IMR-90 (cell line): ENCODE data around the gene BGLAP. TPM values are rescaled to one million over a fixed set of nuclear protein-coding genes. Genes with fewer than 3 reads are reported as not detected.

Experiments used
- ATAC-seq: fragments of 200-7000 bp; cut with Tn5 transposase; 2 replicates; pipeline ENCODE4 v1.9.1; 2020; ENCODE audit warnings: low read depth, mild to moderate bottlenecking, moderate library complexity
- BruUV-seq: library from RNA; stranded (reverse); fragments of 400-500 nt; replicated peaks from 2 replicates; lab custom pipeline; 2021; lab: Mats Ljungman, UMichigan
- CTCF ChIA-PET: fragments of 300-600 bp; formaldehyde crosslinking; extraction: SDS; loops from one replicate; lab custom pipeline; 2021; ENCODE audit warnings: antibody characterized with exemption; lab: Yijun Ruan, JAX
- POLR2A ChIA-PET: fragments of 300-600 bp; sonication (Branson Sonifier 250); formaldehyde crosslinking; loops from one replicate; lab custom pipeline; 2022; ENCODE audit warnings: antibody characterized with exemption; ENCODE audit not compliant: unreplicated experiment; lab: Charles Lee
- DNase-seq: peaks from one replicate; pipeline ENCODE4 v3.0.0; 2013
- H2AFZ ChIP-seq: replicated peaks from 2 replicates; pipeline ENCODE3; 2013; ENCODE audit warnings: low read length, mild to moderate bottlenecking; ENCODE audit not compliant: poor library complexity
- H2AK5ac ChIP-seq: 2 replicates; pipeline ENCODE4 v1.6.1; 2013; ENCODE audit warnings: low read depth, low read length, inconsistent platforms
- H2AK9ac ChIP-seq: replicated peaks from 2 replicates; pipeline ENCODE3; 2013; ENCODE audit warnings: mild to moderate bottlenecking, low read depth, low read length, moderate library complexity; ENCODE audit not compliant: poor library complexity
- H2BK120ac ChIP-seq: 2 replicates; pipeline ENCODE4 v1.6.1; 2013; ENCODE audit warnings: low read depth, low read length, inconsistent platforms
- H2BK15ac ChIP-seq: 3 replicates; pipeline ENCODE4 v1.6.1; 2013; ENCODE audit warnings: low read depth, low read length, inconsistent platforms
- H2BK20ac ChIP-seq: 2 replicates; pipeline ENCODE4 v1.6.1; 2013; ENCODE audit warnings: low read depth, mild to moderate bottlenecking, inconsistent platforms, low read length, moderate library complexity
- H2BK5ac ChIP-seq: 2 replicates; pipeline ENCODE4 v1.6.1; 2013; ENCODE audit warnings: mild to moderate bottlenecking, low read depth, low read length, inconsistent platforms; ENCODE audit not compliant: poor library complexity, severe bottlenecking
- H3K14ac ChIP-seq: replicated peaks from 2 replicates; pipeline ENCODE4 v1.6.1; 2013; ENCODE audit warnings: low read depth, low read length, inconsistent platforms
- H3K18ac ChIP-seq: 2 replicates; pipeline ENCODE4 v1.6.1; 2013; ENCODE audit warnings: low read depth, low read length, control low read depth
- H3K23ac ChIP-seq: 2 replicates; pipeline ENCODE4 v1.6.1; 2013; ENCODE audit warnings: low read depth, low read length, inconsistent platforms
- H3K27ac ChIP-seq: 2 replicates; pipeline ENCODE4 v1.5.1; 2013; ENCODE audit warnings: mild to moderate bottlenecking, control low read depth, low read length; ENCODE audit not compliant: insufficient read depth
- H3K27me3 ChIP-seq: 2 replicates; pipeline ENCODE4 v1.6.1; 2013; ENCODE audit warnings: low read length; ENCODE audit not compliant: control insufficient read depth, insufficient read depth
- H3K36me3 ChIP-seq: 2 replicates; pipeline ENCODE4 v1.6.1; 2013; ENCODE audit warnings: low read length, mixed read lengths; ENCODE audit not compliant: control insufficient read depth, insufficient read depth
- H3K4ac ChIP-seq: 2 replicates; pipeline ENCODE4 v1.6.1; 2013; ENCODE audit warnings: low read depth, low read length, inconsistent platforms
- H3K4me1 ChIP-seq: 2 replicates; pipeline ENCODE4 v1.6.1; 2013; ENCODE audit warnings: low read length, mixed read lengths; ENCODE audit not compliant: control insufficient read depth, insufficient read depth
- H3K4me2 ChIP-seq: 2 replicates; pipeline ENCODE4 v1.6.1; 2013; ENCODE audit warnings: low read depth, mild to moderate bottlenecking, control low read depth, low read length, moderate library complexity
- H3K4me3 ChIP-seq: 2 replicates; pipeline ENCODE4 v1.5.1; 2013; ENCODE audit warnings: low read depth, mild to moderate bottlenecking, control low read depth, low read length, moderate library complexity; ENCODE audit not compliant: insufficient read depth
- H3K56ac ChIP-seq: 2 replicates; pipeline ENCODE4 v1.6.1; 2013; ENCODE audit warnings: low read length, inconsistent platforms; ENCODE audit not compliant: insufficient read depth; ENCODE audit errors: extremely low read depth
- H3K79me1 ChIP-seq, 2 experiments: 2 replicates each; pipeline ENCODE4 v1.6.1; 2013; ENCODE audit warnings: low read length in 2 of 2, inconsistent platforms in 1 of 2, low read depth in 1 of 2
- H3K9ac ChIP-seq: 2 replicates; pipeline ENCODE4 v1.6.1; 2013; ENCODE audit warnings: low read depth, low read length, control low read depth
- H3K9me1 ChIP-seq: 2 replicates; pipeline ENCODE4 v1.6.1; 2013; ENCODE audit warnings: low read length, inconsistent platforms; ENCODE audit not compliant: insufficient read depth
- H3K9me3 ChIP-seq: 2 replicates; pipeline ENCODE4 v1.6.1; 2013; ENCODE audit warnings: low read length; ENCODE audit not compliant: control insufficient read depth, insufficient read depth
- H4K20me1 ChIP-seq: 2 replicates; pipeline ENCODE4 v1.6.1; 2013; ENCODE audit warnings: low read length, inconsistent platforms; ENCODE audit not compliant: insufficient read depth
- H4K5ac ChIP-seq: 2 replicates; pipeline ENCODE4 v1.6.1; 2013; ENCODE audit warnings: mild to moderate bottlenecking, low read depth, low read length, control low read depth
- H4K8ac ChIP-seq, 2 experiments: 2 replicates each; pipeline ENCODE4 v1.6.1; 2013; ENCODE audit warnings: low read depth in 2 of 2, low read length in 2 of 2, control low read depth in 1 of 2, inconsistent platforms in 1 of 2
- H4K91ac ChIP-seq: 2 replicates; pipeline ENCODE4 v1.6.1; 2013; ENCODE audit warnings: low read depth, low read length, inconsistent platforms; ENCODE audit not compliant: insufficient read depth
- MAFK ChIP-seq: IDR thresholded peaks from 2 replicates; pipeline ENCODE4 v1.6.1; 2012; ENCODE audit warnings: low read depth, low read length, improper control_type of control experiment
- WGBS, 2 experiments: methylation state at CpG; one replicate each; pipeline versions ENCODE4 v1.1.5 to v1.1.7; 2013; ENCODE audit warnings: missing lambda C conversion rate in 2 of 2; ENCODE audit not compliant: insufficient read length in 1 of 2; ENCODE audit errors: extremely low coverage in 2 of 2; 5-methylcytosine and 5-hydroxymethylcytosine counted together
- dilution Hi-C: fragments of 300-500 bp; cut with HindIII; formaldehyde crosslinking; loops from one replicate; pipeline ENCODE4 v1.14.3; 2018; ENCODE audit warnings: low sequenced_read_pairs; ENCODE audit not compliant: unreplicated experiment
- in situ Hi-C: fragments of 300-500 bp; cut with MboI; formaldehyde crosslinking; loops from 3 replicates; pipeline ENCODE4 v1.14.3; 2019; ENCODE audit warnings: low sequenced_read_pairs, inconsistent platforms, mixed read lengths
- intact Hi-C: fragments of 100-400 bp; cut with micrococcal nuclease; formaldehyde crosslinking; loops from 2 replicates; pipeline ENCODE4 v1.10.0; 2022
- polyA plus RNA-seq, 3 experiments: library from polyadenylated mRNA; depleted of rRNA; stranded (reverse); fragments of >200 nt; gene quantifications; 2 replicates each; pipeline ENCODE4 v1.2.3, GENCODE V29; 2012; ENCODE audit warnings: low replicate concordance in 1 of 3
- total RNA-seq: library from RNA; depleted of rRNA; stranded (reverse); fragments of >200 nt; gene quantifications from 2 replicates; pipeline ENCODE4 v1.2.3, GENCODE V29; 2012

Gene BGLAP
- total and polyA plus RNA-seq, 2 of the 4 experiments (the other 2 are of a cell fraction) = 0.67 TPM; not detected in 1

GRCh38 chr1:156279837-156280236 lies 37.9 kb downstream of the BGLAP start:
- Histone ChIP-seq H4K5ac (no peak overlapping the region), H3K79me1 (peaks cover 45 to 70% of the 10 kb centered on the region in 2 experiments), H2BK120ac (no peak overlapping the region), H3K9me3 (no peaks in the 10 kb centered on the region), H4K20me1 (peaks cover 32% of the 10 kb centered on the region), H2BK5ac (no peak overlapping the region), H3K4me2 (no peak overlapping the region), H3K23ac (no peak overlapping the region), H3K27me3 (no peaks in the 10 kb centered on the region), H3K27ac (no peak overlapping the region), H3K4ac (no peak overlapping the region), H2AK5ac (no peak overlapping the region), H2AFZ (no peak overlapping the region), H3K9me1 (peaks cover 7% of the 10 kb centered on the region), H3K18ac (no peak overlapping the region), H4K91ac (no peak overlapping the region), H4K8ac (no peak overlapping the region), H3K9ac (no peak overlapping the region), H3K14ac (no peak overlapping the region), H2BK20ac (no peak overlapping the region), H3K36me3 (peaks cover 20% of the 10 kb centered on the region), H3K4me3 (no peak overlapping the region), H3K56ac (no peak overlapping the region), H3K4me1 (peaks cover 11% of the 10 kb centered on the region), H2AK9ac (no peak overlapping the region), H2BK15ac (no peak overlapping the region)
- in situ Hi-C loops = no loop called here
- dilution Hi-C loops = no loop called here
- intact Hi-C loops = loop anchor here (1.0 kb wide), 1 partner anchor 35 kb away; no protein-coding TSS in a partner anchor
- DNase-seq (no peak), ATAC-seq (no peak)
- no TSS peak for BruUV-seq
- no peak for TF ChIP-seq MAFK
- ChIA-PET CTCF (no interaction called here), POLR2A (no interaction called here)
- WGBS, 2 experiments = 83% methylated on average over 1 of the region's 3 CpGs; no CpG with 5 or more reads in 1 of the 2 experiments
